HCT116 (cell line): ENCODE data around the gene PRDM2. TPM values are rescaled to one million over a fixed set of nuclear protein-coding genes. Genes with fewer than 3 reads are reported as not detected.

Source experiments
- ATAC-seq: fragments of 200-7000 bp; cut with Tn5 transposase; 2 replicates; pipeline ENCODE4 v1.9.1; 2020; ENCODE audit warnings: mild to moderate bottlenecking, moderate library complexity
- BruUV-seq: library from RNA; stranded (reverse); fragments of 400-500 nt; replicated peaks from 2 replicates; lab custom pipeline; 2021; lab: Mats Ljungman, UMichigan
- CTCF ChIA-PET: fragments of 300-600 bp; sonication (Branson Sonifier 250); formaldehyde crosslinking; loops from one replicate; lab custom pipeline; 2021; ENCODE audit warnings: antibody characterized with exemption; lab: Charles Lee
- POLR2A ChIA-PET: fragments of 300-600, 350-600 bp; sonication (Branson Sonifier 250); formaldehyde crosslinking; loops from one replicate; lab custom pipeline; 2021; ENCODE audit warnings: antibody characterized with exemption; lab: Charles Lee
- RAD21 ChIA-PET, 2 experiments: fragments of 300-600 bp; sonication (Branson Sonifier 250); formaldehyde crosslinking; loops; one replicate each; lab custom pipeline; 2023; ENCODE audit warnings: low total read pairs in 2 of 2; ENCODE audit not compliant: uncharacterized antibody in 2 of 2, unreplicated experiment in 2 of 2, low non-redundant PET in 1 of 2; lab: Charles Lee
- DNase-seq: peaks from one replicate; pipeline ENCODE4 v3.0.0-alpha.2; 2010; ENCODE audit warnings: low read depth, low spot score
- H2AFZ ChIP-seq: fragments of 200-600 bp; shearing (Covaris generic), sonication (generic); 2 replicates; pipeline ENCODE4 v1.6.1; 2017; ENCODE audit warnings: low read depth, mixed run types, mixed read lengths, antibody characterized with exemption, low read length; ENCODE audit not compliant: poor library complexity, severe bottlenecking
- H3K27ac ChIP-seq: 2 replicates; pipeline ENCODE4 v1.5.1; 2012; ENCODE audit warnings: low read depth, low read length
- H3K27me3 ChIP-seq: fragments of 200-600 bp; sonication (generic); 2 replicates; pipeline ENCODE4 v1.6.1; 2016; ENCODE audit warnings: mixed run types, low read length, mixed read lengths; ENCODE audit not compliant: insufficient read depth
- H3K36me3 ChIP-seq, 2 experiments: fragments of 200-500 bp in 1 of 2; fragments of 200-600 bp in 1 of 2; sonication (Bioruptor generic) in 1 of 2; sonication (generic) in 1 of 2; 2 replicates each; pipeline versions ENCODE4 v1.5.1 to v1.6.1; 2014 to 2016; ENCODE audit warnings: low read length in 2 of 2, inconsistent platforms in 1 of 2, mixed read lengths in 1 of 2, mixed run types in 1 of 2; ENCODE audit not compliant: insufficient read depth in 2 of 2, control insufficient read depth in 1 of 2
- H3K4me1 ChIP-seq, 2 experiments: fragments of 200-600 bp in 1 of 2; sonication (generic) in 1 of 2; 2 replicates each; pipeline versions ENCODE4 v1.5.1 to v1.6.1; 2012 to 2017; ENCODE audit warnings: low read length in 2 of 2, inconsistent platforms in 1 of 2, mild to moderate bottlenecking in 1 of 2, mixed read lengths in 1 of 2, mixed run types in 1 of 2, moderate library complexity in 1 of 2; ENCODE audit not compliant: insufficient read depth in 2 of 2, control insufficient read depth in 1 of 2
- H3K4me2 ChIP-seq: fragments of 200-600 bp; sonication (generic); 2 replicates; pipeline ENCODE4 v1.6.1; 2017; ENCODE audit warnings: mixed run types, low read length, mixed read lengths
- H3K4me3 ChIP-seq, 2 experiments: fragments of 200-600 bp in 1 of 2; sonication (generic) in 1 of 2; replicated peaks in 1 of 2; 2 replicates each; pipeline ENCODE4 v1.5.1; 2011 to 2016; ENCODE audit warnings: low read length in 2 of 2, control low read depth in 1 of 2, low read depth in 1 of 2, mild to moderate bottlenecking in 1 of 2, mixed read lengths in 1 of 2, mixed run types in 1 of 2
- H3K79me2 ChIP-seq: fragments of 200-600 bp; sonication (generic); 2 replicates; pipeline ENCODE4 v1.6.1; 2017; ENCODE audit warnings: mild to moderate bottlenecking, mixed run types, low read length, moderate library complexity, mixed read lengths; ENCODE audit not compliant: insufficient read depth
- H3K9ac ChIP-seq: fragments of 200-600 bp; sonication (generic); 2 replicates; pipeline ENCODE4 v1.6.1; 2016; ENCODE audit warnings: low read length, mixed read lengths
- H3K9me2 ChIP-seq: fragments of 200-600 bp; sonication (generic), shearing (Covaris generic); 2 replicates; pipeline ENCODE4 v1.6.1; 2017; ENCODE audit warnings: mixed run types, mild to moderate bottlenecking, moderate library complexity; ENCODE audit not compliant: insufficient read depth
- H3K9me3 ChIP-seq, 2 experiments: fragments of 200-500 bp in 1 of 2; fragments of 200-600 bp in 1 of 2; sonication (Bioruptor generic) in 1 of 2; sonication (generic) in 1 of 2; 2 replicates each; pipeline ENCODE4 v1.6.1; 2014 to 2017; ENCODE audit warnings: low read length in 2 of 2, mixed read lengths in 2 of 2, inconsistent platforms in 1 of 2, low read depth in 1 of 2, mild to moderate bottlenecking in 1 of 2, mixed run types in 1 of 2, moderate library complexity in 1 of 2; ENCODE audit not compliant: control insufficient read depth in 1 of 2, insufficient read depth in 1 of 2
- H4K20me1 ChIP-seq: fragments of 200-600 bp; sonication (generic), shearing (Covaris generic); 2 replicates; pipeline ENCODE4 v1.6.1; 2017; ENCODE audit warnings: mixed run types, mild to moderate bottlenecking, moderate library complexity; ENCODE audit not compliant: insufficient read depth
- CBX3 ChIP-seq: IDR thresholded peaks from 2 replicates; pipeline ENCODE4 v1.6.1; 2012; ENCODE audit warnings: low read depth
- CTCF ChIP-seq, 3 experiments: fragments of 200-600 bp in 1 of 3; sonication (generic) in 1 of 3; IDR thresholded peaks in 2 of 3; conservative IDR thresholded peaks in 1 of 3; 2 replicates each; pipeline ENCODE4 v1.5.1; 2012 to 2017; ENCODE audit warnings: low read depth in 2 of 3, low read length in 2 of 3, antibody characterized with exemption in 1 of 3, borderline replicate concordance in 1 of 3, control low read depth in 1 of 3, mild to moderate bottlenecking in 1 of 3, mixed read lengths in 1 of 3, mixed run types in 1 of 3, moderate library complexity in 1 of 3; ENCODE audit not compliant: insufficient read depth in 1 of 3
- EGR1 ChIP-seq: IDR thresholded peaks from 2 replicates; pipeline ENCODE4 v1.6.1; 2012; ENCODE audit warnings: low read depth
- EZH2phosphoT487 ChIP-seq: fragments of 200-600 bp; IDR thresholded peaks from 2 replicates; pipeline ENCODE4 v1.6.1; 2018; ENCODE audit warnings: antibody characterized with exemption, borderline replicate concordance
- JUND ChIP-seq: IDR thresholded peaks from 2 replicates; pipeline ENCODE4 v1.6.1; 2012
- MAX ChIP-seq: IDR thresholded peaks from 2 replicates; pipeline ENCODE4 v1.6.1; 2012
- REST ChIP-seq: IDR thresholded peaks from 2 replicates; pipeline ENCODE4 v1.6.1; 2012; ENCODE audit warnings: low read depth
- SIN3A ChIP-seq: IDR thresholded peaks from 2 replicates; pipeline ENCODE4 v1.6.1; 2012; ENCODE audit warnings: low read depth
- SP1 ChIP-seq: IDR thresholded peaks from 2 replicates; pipeline ENCODE4 v1.6.1; 2012; ENCODE audit warnings: low read depth
- SRF ChIP-seq: IDR thresholded peaks from 2 replicates; pipeline ENCODE4 v1.6.1; 2012; ENCODE audit warnings: low read depth
- TCF7L2 ChIP-seq: IDR thresholded peaks from 2 replicates; pipeline ENCODE4 v1.7.0; 2011; ENCODE audit warnings: borderline replicate concordance, inconsistent platforms; ENCODE audit not compliant: insufficient read depth, insufficient read length; ENCODE audit errors: extremely low read depth
- ZBTB33 ChIP-seq: IDR thresholded peaks from 2 replicates; pipeline ENCODE4 v1.6.1; 2011; ENCODE audit warnings: mild to moderate bottlenecking, low read length, moderate library complexity; ENCODE audit not compliant: insufficient replicate concordance; ENCODE audit errors: extremely low read depth
- ZFX ChIP-seq: fragments of 450-650 bp; IDR thresholded peaks from 2 replicates; pipeline ENCODE4 v1.6.1; 2017
- ZNF274 ChIP-seq: fragments of 200-500 bp; sonication (Bioruptor generic); IDR thresholded peaks from 2 replicates; pipeline ENCODE4 v1.6.1; 2014; ENCODE audit warnings: mild to moderate bottlenecking, low read depth, low read length, inconsistent platforms
- intact Hi-C: fragments of 100-400 bp; cut with micrococcal nuclease; formaldehyde crosslinking; loops from 2 replicates; pipeline ENCODE4 v1.10.0; 2022
- total RNA-seq: library from RNA; stranded (reverse); gene quantifications from one replicate; pipeline ENCODE4 v1.2.1, GENCODE V29; 2021; ENCODE audit not compliant: unreplicated experiment

Gene PRDM2
- total RNA-seq, 1 experiment from 2014 or later, result 17.3 TPM

- H3K4me2 ChIP-seq, result no peak overlapping the region
- no peak overlapping the region for H2AFZ ChIP-seq
- TF ChIP-seq TCF7L2 (no peak), SRF (no peak), ZNF274 (no peak), SP1 (no peak), REST (no peak), SIN3A (no peak), CBX3 (no peak), EGR1 (no peak), EZH2phosphoT487 (no peak), JUND (no peak), ZBTB33 (no peak), ZFX (no peak), CTCF (IDR thresholded peaks at IDR 0.05 in 2 of 3, conservative IDR thresholded peaks at IDR 0.05 in 1 of 3; ENCODE audit: borderline replicate concordance in 1 of 3, insufficient read depth in 1 of 3, low read depth in 2 of 3, low read length in 2 of 3) (no peak), MAX (no peak)
- ATAC-seq, result no peak
- H3K27ac ChIP-seq, result no peak overlapping the region
- POLR2A ChIA-PET, result no interaction called here
- H3K36me3 ChIP-seq, result 0 out of 4 replicates have a peak, but pooled peaks cover 0 to 8% of the 10 kb centered on the region in 2 experiments
- H3K9ac ChIP-seq, result no peak overlapping the region
- no peaks in the 10 kb centered on the region for H3K9me3 ChIP-seq
- peaks cover 19 to 20% of the 10 kb centered on the region in 2 experiments for H3K4me1 ChIP-seq
- CTCF ChIA-PET, result no interaction called here
- H3K9me2 ChIP-seq, result no peaks in the 10 kb centered on the region
- RAD21 ChIA-PET, result no interaction called here
- DNase-seq, result no peak
- intact Hi-C loops, result no loop called here
- BruUV-seq, result no TSS peak
- H4K20me1 ChIP-seq, result peaks cover 10% of the 10 kb centered on the region; the same call in 1 of the 2 replicates
- H3K79me2 ChIP-seq, result peaks cover 85% of the 10 kb centered on the region
- no peak overlapping the region for H3K4me3 ChIP-seq
- H3K27me3 ChIP-seq, result no peaks in the 10 kb centered on the region
Measured at GRCh38 chr1:13770743-13771142, 70.8 kb downstream of the PRDM2 start.
